Gastroesophageal sphincter (tissue), 4 donors: Measurements from ENCODE around the gene UTP11. TPM values are rescaled to one million over a fixed set of nuclear protein-coding genes. Genes with fewer than 3 reads are reported as not detected.

ENCODE experiments used
- ATAC-seq: fragments of 150-250 bp; one replicate; pipeline ENCODE4 v1.9.1; 2016; ENCODE audit warnings: mild to moderate bottlenecking, moderate library complexity
- H3K27ac ChIP-seq, 4 donors: fragments of 200-600 bp; sonication (generic) in 3 of 4; 1 replicate in 3 of 4; 2 replicates in 1 of 4; pipeline ENCODE4 v1.5.1; 2016 to 2019
- H3K27me3 ChIP-seq: fragments of 200-600 bp; sonication (generic); one replicate; pipeline ENCODE4 v1.5.1; 2019
- H3K36me3 ChIP-seq, 2 donors: fragments of 200-600 bp; sonication (generic); one replicate each; pipeline ENCODE4 v1.5.1; 2019; ENCODE audit warnings: control low read depth in 1 of 2
- H3K4me1 ChIP-seq, 3 donors: fragments of 200-600 bp; sonication (generic); 1 replicate in 2 of 3; 2 replicates in 1 of 3; pipeline ENCODE4 v1.5.1; 2016 to 2019; ENCODE audit warnings: control low read depth in 2 of 3
- H3K4me3 ChIP-seq, 2 donors: fragments of 200-600 bp; sonication (generic); one replicate each; pipeline ENCODE4 v1.5.1; 2019; ENCODE audit warnings: mild to moderate bottlenecking in 1 of 2, moderate library complexity in 1 of 2
- H3K9me3 ChIP-seq, 3 donors: fragments of 200-600 bp; sonication (generic); one replicate each; pipeline ENCODE4 v1.5.1; 2017 to 2019; ENCODE audit warnings: control low read depth in 2 of 3
- CTCF ChIP-seq, 4 experiments: fragments of 200-600 bp in 2 of 4; fragments of 450-650 bp in 2 of 4; sonication (generic) in 1 of 4; IDR thresholded peaks; one replicate each; pipeline ENCODE4 v1.5.1; 2017 to 2019; ENCODE audit warnings: antibody characterized with exemption in 4 of 4, mild to moderate bottlenecking in 2 of 4, moderate library complexity in 2 of 4
- EP300 ChIP-seq: sonication (generic); formaldehyde crosslinking; IDR thresholded peaks from one replicate; pipeline ENCODE4 v1.6.1; 2017; ENCODE audit warnings: antibody characterized with exemption, mild to moderate bottlenecking
- POLR2A ChIP-seq, 2 donors: fragments of 450-650 bp; IDR thresholded peaks; one replicate each; pipeline ENCODE4 v1.6.1; 2017; ENCODE audit warnings: antibody characterized with exemption in 2 of 2, mild to moderate bottlenecking in 2 of 2, moderate library complexity in 1 of 2
- POLR2AphosphoS5 ChIP-seq: sonication (generic); formaldehyde crosslinking; IDR thresholded peaks from one replicate; pipeline ENCODE4 v1.6.1; 2017; ENCODE audit warnings: antibody characterized with exemption
- WGBS, 2 donors: methylation state at CpG; one replicate each; pipeline ENCODE4 v1.1.5; 2018; ENCODE audit warnings: low coverage in 1 of 2; 5-methylcytosine and 5-hydroxymethylcytosine counted together
- small RNA-seq, 4 donors: library from RNA; depleted of rRNA; stranded (forward); fragments of <200 nt; gene quantifications; one replicate each; pipeline ENCODE3, GENCODE V24; 2016
- total RNA-seq, 4 donors: library from RNA; depleted of rRNA; stranded (reverse); fragments of >200 nt; gene quantifications; one replicate each; pipeline ENCODE4 v1.1.0, GENCODE V29; 2016

The UTP11 gene
- total RNA-seq, 4 donors from 2014 or later: 50.7 to 79.2 (median 59.8) TPM

- no peak overlapping the region for H3K27ac ChIP-seq
- no peak overlapping the region for H3K4me3 ChIP-seq
- no peak for TF ChIP-seq EP300
- TF ChIP-seq CTCF (IDR thresholded peaks at IDR 0.05): peak in 1 of 4 experiments; percentile 19
- TF ChIP-seq POLR2A (IDR thresholded peaks at IDR 0.05): no peak
- no peak for TF ChIP-seq POLR2AphosphoS5
- no peaks in the 10 kb centered on the region for H3K9me3 ChIP-seq
- no peaks in the 10 kb centered on the region for H3K4me1 ChIP-seq
- 30 to 31% methylated on average over 2 of the region's 10 CpGs for WGBS, 2 donors
- no peaks in the 10 kb centered on the region for H3K36me3 ChIP-seq
- no peak for ATAC-seq
- H3K27me3 ChIP-seq: peaks cover 90% of the 10 kb centered on the region
These were observed 59.0 kb downstream of the UTP11 start for GRCh38 chr1:38071312-38072256.

GRCh38 chr1:38072858-38073257, 60.3 kb downstream of the UTP11 start:
- TF ChIP-seq CTCF (IDR thresholded peaks at IDR 0.05) (no peak), POLR2AphosphoS5 (no peak), POLR2A (IDR thresholded peaks at IDR 0.05) (no peak), EP300 (no peak)
- ATAC-seq: no peak
- WGBS, 2 donors: 60% methylated on average over 1 of the region's 2 CpGs; no CpG with 5 or more reads in 1 of the 2 donors

GRCh38 chr1:38073534-38074301, 61.2 kb downstream of the UTP11 start:
- no peaks in the 10 kb centered on the region for H3K36me3 ChIP-seq
- H3K4me1 ChIP-seq: no peaks in the 10 kb centered on the region
- WGBS, 2 donors: 45 to 56% methylated on average over 6 of the region's 9 CpGs
- peaks cover 80% of the 10 kb centered on the region for H3K27me3 ChIP-seq
- H3K9me3 ChIP-seq: no peaks in the 10 kb centered on the region
- H3K27ac ChIP-seq: no peak overlapping the region
- ATAC-seq: no peak
- no peak for TF ChIP-seq POLR2AphosphoS5
- TF ChIP-seq CTCF (IDR thresholded peaks at IDR 0.05): no peak
- TF ChIP-seq EP300: no peak
- TF ChIP-seq POLR2A (IDR thresholded peaks at IDR 0.05): no peak
- no peak overlapping the region for H3K4me3 ChIP-seq

More at GRCh38 chr1:38072858-38073257, 60.3 kb downstream of the UTP11 start:
- peaks cover 89% of the 10 kb centered on the region for H3K27me3 ChIP-seq
- H3K4me1 ChIP-seq: no peaks in the 10 kb centered on the region
- H3K36me3 ChIP-seq: no peaks in the 10 kb centered on the region
- no peaks in the 10 kb centered on the region for H3K9me3 ChIP-seq
- no peak overlapping the region for H3K4me3 ChIP-seq
- H3K27ac ChIP-seq: no peak overlapping the region

- Histone ChIP-seq H3K27me3 (peaks cover 74% of the 10 kb centered on the region), H3K4me3 (no peak overlapping the region), H3K4me1 (no peaks in the 10 kb centered on the region), H3K9me3 (no peaks in the 10 kb centered on the region), H3K36me3 (no peaks in the 10 kb centered on the region), H3K27ac (no peak overlapping the region)
- ATAC-seq: no peak
- TF ChIP-seq CTCF (IDR thresholded peaks at IDR 0.05) (no peak), POLR2AphosphoS5 (no peak), POLR2A (IDR thresholded peaks at IDR 0.05) (no peak), EP300 (no peak)
- 87% methylated on average over 4 of the region's 4 CpGs; no CpG with 5 or more reads in 1 of the 2 donors for WGBS, 2 donors
These were observed 61.8 kb downstream of the UTP11 start for GRCh38 chr1:38074302-38074677.

Small RNA genes within 50 kb of the gene (small RNA-seq; reads per million reads assigned to genes)
- 0 to 0.27 (median 0) reads per million in 4 donors for gene RNU6-510P

Other genes starting within 250 kb of the UTP11 start
- gene EPHA10, start 247.6 kb upstream of the UTP11 start, total RNA-seq: under 1 TPM; 0.12 to 0.93 (median 0.51) TPM
- 1 to 10 TPM; 1.5 to 2.8 (median 2.7) TPM for gene MANEAL, start 218.9 kb upstream of the UTP11 start, total RNA-seq
- gene C1orf122, start 204.9 kb upstream of the UTP11 start, total RNA-seq: 10 to 100 TPM; 53.7 to 73.0 (median 62.5) TPM
- gene YRDC, start 204.5 kb upstream of the UTP11 start, total RNA-seq: 10 to 100 TPM; 13.6 to 16.9 (median 15.4) TPM
- 1 to 10 TPM; 3.8 to 7.6 (median 5.4) TPM for gene MTF1, start 153.1 kb upstream of the UTP11 start, total RNA-seq
- 10 to 100 TPM; 32.6 to 80.8 (median 37.7) TPM for gene INPP5B, start 65.7 kb upstream of the UTP11 start, total RNA-seq
- 10 to 100 TPM; 44.0 to 61.9 (median 50.9) TPM for gene SF3A3, start 22.7 kb upstream of the UTP11 start, total RNA-seq
- 10 to 100 TPM; 25.8 to 58.4 (median 30.6) TPM for gene FHL3, start 7.2 kb upstream of the UTP11 start, total RNA-seq
- under 1 TPM in 1 of 4 donors, not detected in 3; 0.20 TPM for gene POU3F1, start 34.1 kb downstream of the UTP11 start, total RNA-seq